UCSD-AML1 (cell line): Measurements from ENCODE around the gene SLC12A6.
"Not testable (repeated sequence)": the region's sequence is repeated elsewhere in the genome, so short reads cannot be mapped to it uniquely, and the experiment has no call there.

Source experiments
- DNase-seq: peaks from one replicate; lab custom pipeline; 2025; ENCODE audit not compliant: unreplicated experiment; lab: John Stamatoyannopoulos, UW

The SLC12A6 gene

DNA sequence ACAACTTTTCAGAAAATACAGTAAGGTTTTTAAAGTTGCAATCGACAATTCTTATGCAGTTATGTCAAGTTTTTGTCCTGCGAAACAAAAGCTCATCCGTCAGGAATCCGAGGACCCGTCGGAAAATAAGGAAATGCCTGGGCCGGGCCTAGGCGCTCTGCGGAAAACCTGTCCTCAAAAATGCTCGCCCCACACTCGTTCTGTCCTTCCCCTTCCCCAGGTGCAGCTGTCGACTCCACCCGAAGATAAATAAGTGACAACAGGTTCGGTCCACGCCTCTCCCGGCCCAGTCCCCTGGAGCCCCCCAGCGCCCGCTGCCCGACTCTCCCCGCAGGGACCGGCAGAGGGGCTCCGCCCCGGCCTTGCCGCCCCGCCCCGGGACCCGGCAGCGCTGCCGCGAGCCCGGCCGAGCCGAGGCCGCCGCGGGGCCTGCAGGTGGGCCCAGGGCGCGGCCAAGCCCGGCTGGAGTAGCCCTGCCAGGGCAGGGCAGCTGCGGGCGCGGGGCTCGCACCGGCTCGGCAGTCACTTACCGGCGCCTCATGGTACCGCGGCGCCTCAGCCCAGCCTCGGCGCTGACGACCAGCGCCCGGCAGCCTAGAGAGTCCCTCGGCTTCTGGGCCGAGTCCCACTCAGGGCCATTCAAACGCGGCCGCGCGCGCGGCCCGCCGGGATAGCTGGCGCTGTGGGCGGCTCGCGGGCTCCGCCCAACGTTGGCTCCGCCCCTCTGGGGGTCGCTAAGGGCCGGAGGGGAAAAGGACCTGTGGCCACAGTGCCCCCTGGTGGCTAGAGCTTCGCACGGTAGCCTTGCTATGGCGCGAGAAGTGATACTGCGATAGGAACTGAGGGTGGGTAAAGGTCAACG lies 127.9 kb downstream of the SLC12A6 start, which contains the start of gene KATNBL1:
TSS of gene KATNBL1 (minus strand) at position 676 of the 862 bp plus-strand sequence. CDS start 46,420 bp downstream, outside the sequence.
- peak; percentile 98 for DNase-seq

GRCh38 chr15:34206011-34206410 lies 131.6 kb downstream of the SLC12A6 start:
- no peak for DNase-seq

DNA sequence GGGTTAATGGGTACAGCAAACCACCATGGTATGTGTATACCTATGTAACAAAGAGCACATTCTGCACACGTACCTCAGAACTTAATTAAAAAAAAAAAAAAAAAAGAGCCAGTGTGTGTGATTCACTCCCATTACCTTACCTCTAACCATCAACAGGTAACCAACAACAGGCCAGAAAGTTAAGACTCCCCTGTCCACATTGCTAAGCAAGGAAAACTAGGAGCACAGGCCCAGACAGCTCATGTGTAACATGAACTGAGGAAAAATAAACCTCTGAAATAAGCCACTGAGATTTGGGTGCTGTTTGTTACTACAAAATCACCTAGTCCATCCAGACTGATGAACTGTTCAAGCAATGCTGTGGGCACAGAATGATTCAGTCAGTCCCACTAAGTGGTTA lies 133.6 kb downstream of the SLC12A6 start:
- no peak for DNase-seq

DNA sequence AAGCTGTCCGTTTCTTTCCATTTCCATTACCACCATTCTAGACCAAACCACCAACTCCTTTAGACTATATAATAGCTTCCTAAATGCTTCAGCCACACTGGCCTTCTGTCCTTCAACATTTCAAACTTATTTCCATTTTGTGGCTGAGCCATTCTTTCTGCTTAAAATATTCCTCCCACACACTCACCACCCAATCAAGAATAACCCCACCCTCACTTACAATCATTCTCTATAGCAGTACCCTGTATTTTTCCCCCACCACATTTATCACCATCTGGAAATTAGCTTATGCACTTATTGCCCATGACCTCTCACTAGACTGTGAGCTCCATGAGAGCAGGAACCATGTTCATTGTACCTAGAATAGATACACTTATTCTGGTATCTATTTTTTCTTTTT lies 134.3 kb downstream of the SLC12A6 start:
- DNase-seq: no peak

GRCh38 chr15:34193272-34193671 lies 144.3 kb downstream of the SLC12A6 start:
- not testable (repeated sequence) for DNase-seq

DNA sequence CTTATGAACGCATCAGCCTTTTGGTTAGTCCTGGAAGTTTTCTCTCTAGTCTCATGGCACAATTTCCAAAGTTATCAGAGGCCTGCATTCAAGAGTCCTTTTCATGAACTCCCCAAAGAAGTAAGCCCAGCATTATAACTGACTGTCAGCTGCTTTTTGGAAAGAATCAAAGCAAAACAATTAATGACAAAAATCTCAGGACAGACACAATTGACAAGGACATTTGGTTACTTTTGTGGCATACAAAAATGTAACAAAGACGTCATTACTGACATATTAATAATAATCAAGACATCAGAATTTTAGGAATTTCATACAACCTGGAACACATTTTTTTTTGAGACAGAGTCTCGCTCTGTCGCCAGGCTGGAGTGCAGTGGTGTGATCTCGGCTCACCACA lies 148.9 kb downstream of the SLC12A6 start:
- no peak for DNase-seq

GRCh38 chr15:34185666-34186065 lies 151.9 kb downstream of the SLC12A6 start:
- no peak for DNase-seq

DNA sequence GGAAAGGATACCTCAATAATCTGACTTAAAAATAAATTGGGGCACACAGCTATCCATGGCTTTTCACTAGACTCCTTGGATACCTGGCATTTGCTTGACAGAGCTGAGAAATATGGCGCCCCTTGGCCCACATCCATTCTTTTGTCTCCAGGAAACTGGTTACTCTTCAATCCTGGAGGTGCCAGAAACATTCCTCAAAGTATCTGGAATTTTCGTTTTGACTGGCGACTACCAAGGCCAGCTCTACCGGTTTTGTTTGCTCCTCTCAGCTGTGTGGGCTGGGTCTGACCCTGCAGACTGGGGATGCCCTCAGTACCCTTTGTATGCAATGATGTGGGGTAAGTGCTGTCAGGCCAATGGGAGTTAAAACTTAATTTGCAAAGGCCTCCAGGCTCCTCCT lies 154.6 kb downstream of the SLC12A6 start:
- DNase-seq: no peak
